Mesenchymal stem cell (in vitro differentiated cells and primary cell): ENCODE results near the gene DUSP12.

ENCODE experiments used
- DNase-seq: peaks from one replicate; pipeline ENCODE4 v3.0.0-alpha.2; 2013
- H2AFZ ChIP-seq: one replicate; pipeline ENCODE4 v1.6.1; 2013; ENCODE audit warnings: low read depth, mild to moderate bottlenecking, control low read depth, inconsistent platforms, low read length, moderate library complexity
- H2AK5ac ChIP-seq: 2 replicates; pipeline ENCODE4 v1.6.1; 2013; ENCODE audit warnings: low read length, moderate library complexity, mild to moderate bottlenecking, inconsistent platforms; ENCODE audit not compliant: severe bottlenecking
- H2BK120ac ChIP-seq: one replicate; pipeline ENCODE4 v1.6.1; 2013; ENCODE audit warnings: low read depth, mild to moderate bottlenecking, inconsistent platforms, low read length, moderate library complexity
- H2BK12ac ChIP-seq, 2 experiments: one replicate each; pipeline ENCODE4 v1.6.1; 2013; ENCODE audit warnings: inconsistent platforms in 2 of 2, low read length in 2 of 2, mild to moderate bottlenecking in 2 of 2, moderate library complexity in 2 of 2, control low read depth in 1 of 2
- H2BK15ac ChIP-seq: one replicate; pipeline ENCODE4 v1.6.1; 2013; ENCODE audit warnings: mild to moderate bottlenecking, low read depth, inconsistent platforms; ENCODE audit not compliant: poor library complexity, severe bottlenecking
- H2BK5ac ChIP-seq: 2 replicates; pipeline ENCODE4 v1.6.1; 2013; ENCODE audit warnings: low read depth, mild to moderate bottlenecking, low read length, control low read depth, inconsistent platforms; ENCODE audit not compliant: poor library complexity, severe bottlenecking
- H3K14ac ChIP-seq, 2 experiments: one replicate each; pipeline ENCODE4 v1.6.1; 2013; ENCODE audit warnings: inconsistent platforms in 2 of 2, low read length in 2 of 2, control low read depth in 1 of 2, mild to moderate bottlenecking in 1 of 2, moderate library complexity in 1 of 2
- H3K18ac ChIP-seq, 2 experiments: one replicate each; pipeline ENCODE4 v1.6.1; 2013; ENCODE audit warnings: inconsistent platforms in 2 of 2, low read length in 2 of 2, control low read depth in 1 of 2, low read depth in 1 of 2, mild to moderate bottlenecking in 1 of 2
- H3K23ac ChIP-seq, 2 experiments: one replicate each; pipeline ENCODE4 v1.6.1; 2013; ENCODE audit warnings: inconsistent platforms in 2 of 2, low read length in 2 of 2, mild to moderate bottlenecking in 2 of 2, moderate library complexity in 2 of 2, control low read depth in 1 of 2
- H3K27ac ChIP-seq: 2 replicates; pipeline ENCODE4 v1.5.1; 2013; ENCODE audit warnings: mild to moderate bottlenecking, moderate library complexity, low read length, control low read depth, inconsistent platforms; ENCODE audit not compliant: poor library complexity, severe bottlenecking
- H3K27me3 ChIP-seq, 2 experiments: 2 replicates each; pipeline versions ENCODE4 v1.6.1 to v1.7.0; 2013; ENCODE audit warnings: low read length in 2 of 2, mild to moderate bottlenecking in 2 of 2, moderate library complexity in 2 of 2, control low read depth in 1 of 2, inconsistent platforms in 1 of 2; ENCODE audit not compliant: control insufficient read depth in 1 of 2, insufficient read depth in 1 of 2
- H3K36me3 ChIP-seq, 2 experiments: 2 replicates each; pipeline versions ENCODE4 v1.6.1 to v1.7.0; 2013; ENCODE audit warnings: low read length in 2 of 2, control low read depth in 1 of 2, inconsistent platforms in 1 of 2, low read depth in 1 of 2, mild to moderate bottlenecking in 1 of 2; ENCODE audit not compliant: insufficient read depth in 2 of 2, control insufficient read depth in 1 of 2
- H3K4ac ChIP-seq, 2 experiments: one replicate each; pipeline ENCODE4 v1.6.1; 2013; ENCODE audit warnings: inconsistent platforms in 2 of 2, low read length in 2 of 2, mild to moderate bottlenecking in 2 of 2, moderate library complexity in 2 of 2, control low read depth in 1 of 2, low read depth in 1 of 2
- H3K4me1 ChIP-seq: 2 replicates; pipeline ENCODE4 v1.6.1; 2013; ENCODE audit warnings: low read depth, low read length, control low read depth; ENCODE audit not compliant: control insufficient read depth, insufficient read depth
- H3K4me2 ChIP-seq: 2 replicates; pipeline ENCODE4 v1.6.1; 2013; ENCODE audit warnings: low read length, mild to moderate bottlenecking, inconsistent platforms; ENCODE audit not compliant: poor library complexity, severe bottlenecking
- H3K4me3 ChIP-seq, 2 experiments: 2 replicates each; pipeline versions ENCODE4 v1.5.1 to v1.7.0; 2013; ENCODE audit warnings: low read length in 2 of 2, mild to moderate bottlenecking in 2 of 2, control low read depth in 1 of 2, low read depth in 1 of 2; ENCODE audit not compliant: insufficient read depth in 1 of 2
- H3K79me1 ChIP-seq: replicated peaks from 2 replicates; pipeline ENCODE4 v1.6.1; 2013; ENCODE audit warnings: mild to moderate bottlenecking, control low read depth, low read length, inconsistent platforms; ENCODE audit not compliant: poor library complexity, severe bottlenecking
- H3K9ac ChIP-seq: 2 replicates; pipeline ENCODE4 v1.7.0; 2013; ENCODE audit warnings: mild to moderate bottlenecking, low read length, moderate library complexity
- H3K9me3 ChIP-seq: 2 replicates; pipeline ENCODE4 v1.7.0; 2013; ENCODE audit warnings: mild to moderate bottlenecking, low read length; ENCODE audit not compliant: control insufficient read depth
- H4K8ac ChIP-seq: one replicate; pipeline ENCODE4 v1.6.1; 2013; ENCODE audit warnings: inconsistent platforms, mild to moderate bottlenecking, low read length, moderate library complexity
- H4K91ac ChIP-seq: one replicate; pipeline ENCODE4 v1.6.1; 2013; ENCODE audit warnings: mild to moderate bottlenecking, low read length, inconsistent platforms
- WGBS: methylation state at CpG from one replicate; pipeline ENCODE4 v1.1.7; 2013; ENCODE audit warnings: mixed read lengths; 5-methylcytosine and 5-hydroxymethylcytosine counted together

Gene DUSP12

GRCh38 chr1:161778522-161778921, 28.9 kb downstream of the DUSP12 start:
- Histone ChIP-seq H3K36me3 (peaks cover 3 to 20% of the 10 kb centered on the region in 2 experiments), H2BK15ac (no peak overlapping the region), H2BK120ac (no peak overlapping the region), H2AK5ac (no peak overlapping the region), H3K4ac (no peak overlapping the region), H3K14ac (no peak overlapping the region), H3K79me1 (peaks cover 18% of the 10 kb centered on the region), H3K4me3 (no peak overlapping the region), H3K9ac (no peak overlapping the region), H4K8ac (no peak overlapping the region), H3K23ac (no peak overlapping the region), H2BK12ac (no peak overlapping the region), H4K91ac (no peak overlapping the region), H2BK5ac (no peak overlapping the region), H2AFZ (no peak overlapping the region), H3K18ac (no peak overlapping the region), H3K9me3 (no peaks in the 10 kb centered on the region), H3K27me3 (no peaks in the 10 kb centered on the region), H3K4me2 (no peak overlapping the region), H3K27ac (no peak overlapping the region), H3K4me1 (peaks cover 1% of the 10 kb centered on the region)
- no peak for DNase-seq
- no CpG with 5 or more reads among the region's 1 CpG for WGBS

- Histone ChIP-seq H3K4me3 (no peak overlapping the region), H3K9ac (no peak overlapping the region), H3K4ac (no peak overlapping the region), H2AFZ (no peak overlapping the region), H2BK12ac (no peak overlapping the region), H4K91ac (no peak overlapping the region), H3K27ac (no peak overlapping the region), H2BK5ac (no peak overlapping the region), H3K79me1 (peaks cover 18% of the 10 kb centered on the region), H3K36me3 (peaks cover 3 to 29% of the 10 kb centered on the region in 2 experiments), H3K18ac (no peak overlapping the region), H3K27me3 (no peaks in the 10 kb centered on the region), H3K4me1 (peaks cover 1% of the 10 kb centered on the region), H3K9me3 (no peaks in the 10 kb centered on the region), H3K4me2 (no peak overlapping the region), H2BK15ac (no peak overlapping the region), H3K14ac (no peak overlapping the region), H3K23ac (no peak overlapping the region), H2BK120ac (no peak overlapping the region), H4K8ac (no peak overlapping the region), H2AK5ac (no peak overlapping the region)
- WGBS: 97% methylated on average over 2 of the region's 2 CpGs
- no peak for DNase-seq
Observed at GRCh38 chr1:161779393-161779792, 29.8 kb downstream of the DUSP12 start.

- no peaks in the 10 kb centered on the region for H3K9me3 ChIP-seq
- no peak overlapping the region for H3K18ac ChIP-seq
- no peak overlapping the region for H2AK5ac ChIP-seq
- H4K8ac ChIP-seq: no peak overlapping the region
- no peak overlapping the region for H3K27ac ChIP-seq
- no peak overlapping the region for H3K4me3 ChIP-seq
- H3K4ac ChIP-seq: no peak overlapping the region
- no peak for DNase-seq
- no peak overlapping the region for H3K23ac ChIP-seq
- H3K4me2 ChIP-seq: no peak overlapping the region
- peaks cover 3 to 51% of the 10 kb centered on the region in 2 experiments for H3K36me3 ChIP-seq
- H2BK120ac ChIP-seq: no peak overlapping the region
- no peak overlapping the region for H4K91ac ChIP-seq
- H3K9ac ChIP-seq: no peak overlapping the region
- H2BK15ac ChIP-seq: no peak overlapping the region
- no peaks in the 10 kb centered on the region for H3K27me3 ChIP-seq
- no peak overlapping the region for H3K14ac ChIP-seq
- no peak overlapping the region for H2BK5ac ChIP-seq
- no peak overlapping the region for H2AFZ ChIP-seq
- no peak overlapping the region for H2BK12ac ChIP-seq
- H3K79me1 ChIP-seq: peaks cover 12% of the 10 kb centered on the region
- peaks cover 1% of the 10 kb centered on the region for H3K4me1 ChIP-seq
Observed at GRCh38 chr1:161781995-161782394, 32.4 kb downstream of the DUSP12 start.

- H3K9me3 ChIP-seq: no peaks in the 10 kb centered on the region
- no peak overlapping the region for H3K27ac ChIP-seq
- DNase-seq: no peak
- H3K79me1 ChIP-seq: peaks cover 11% of the 10 kb centered on the region
- no peak overlapping the region for H2AK5ac ChIP-seq
- no peak overlapping the region for H3K18ac ChIP-seq
- H2BK12ac ChIP-seq: no peak overlapping the region
- no peak overlapping the region for H2BK5ac ChIP-seq
- peaks cover 1% of the 10 kb centered on the region for H3K4me1 ChIP-seq
- no peak overlapping the region for H2BK15ac ChIP-seq
- no peak overlapping the region for H3K4me3 ChIP-seq
- no peak overlapping the region for H3K23ac ChIP-seq
- no peak overlapping the region for H4K8ac ChIP-seq
- H3K4me2 ChIP-seq: no peak overlapping the region
- no peak overlapping the region for H3K4ac ChIP-seq
- H3K36me3 ChIP-seq: peaks cover 6 to 58% of the 10 kb centered on the region in 2 experiments
- no peak overlapping the region for H2BK120ac ChIP-seq
- WGBS: 99% methylated on average over 4 of the region's 4 CpGs
- H4K91ac ChIP-seq: no peak overlapping the region
- H3K14ac ChIP-seq: no peak overlapping the region
- H3K27me3 ChIP-seq: no peaks in the 10 kb centered on the region
- no peak overlapping the region for H2AFZ ChIP-seq
- H3K9ac ChIP-seq: no peak overlapping the region
Observed at GRCh38 chr1:161782886-161783285, 33.3 kb downstream of the DUSP12 start.
